Parathyroid adenoma (tissue), 2 donors: ENCODE measurements around the gene GMCL1.

Experiments used
- H2AFZ ChIP-seq: fragments of 300-600 bp; sonication (generic); one replicate; pipeline ENCODE4 v1.7.0; 2017; ENCODE audit warnings: antibody characterized with exemption, mild to moderate bottlenecking
- H3K27ac ChIP-seq: fragments of 300-600 bp; sonication (generic); one replicate; pipeline ENCODE4 v1.7.0; 2017
- H3K27me3 ChIP-seq: fragments of 300-600 bp; sonication (generic); one replicate; pipeline ENCODE4 v1.7.0; 2017; ENCODE audit warnings: low read length; ENCODE audit not compliant: control insufficient read depth, insufficient read depth
- H3K36me3 ChIP-seq: fragments of 300-600 bp; sonication (generic); one replicate; pipeline ENCODE4 v1.7.0; 2017; ENCODE audit warnings: low read length; ENCODE audit not compliant: control insufficient read depth, insufficient read depth
- H3K4me1 ChIP-seq: fragments of 300-600 bp; sonication (generic); one replicate; pipeline ENCODE4 v1.7.0; 2017; ENCODE audit warnings: control low read depth
- H3K4me2 ChIP-seq: fragments of 300-600 bp; sonication (generic); one replicate; pipeline ENCODE4 v1.7.0; 2017; ENCODE audit warnings: low read length
- H3K4me3 ChIP-seq: fragments of 300-600 bp; sonication (generic); one replicate; pipeline ENCODE4 v1.7.0; 2017; ENCODE audit warnings: low read depth, low read length
- H3K79me2 ChIP-seq: fragments of 300-600 bp; sonication (generic); one replicate; pipeline ENCODE4 v1.7.0; 2017; ENCODE audit warnings: control low read depth
- H3K9ac ChIP-seq: fragments of 300-600 bp; sonication (generic); one replicate; pipeline ENCODE4 v1.7.0; 2017; ENCODE audit warnings: mild to moderate bottlenecking
- H3K9me3 ChIP-seq: fragments of 300-600 bp; sonication (generic); one replicate; pipeline ENCODE4 v1.7.0; 2017; ENCODE audit warnings: low read length; ENCODE audit not compliant: control insufficient read depth
- TF ChIP-seq, protein P1 (sequence below): fragments of 300-600 bp; sonication (generic); IDR thresholded peaks from one replicate; pipeline ENCODE4 v1.7.0; 2017; ENCODE audit warnings: antibody characterized with exemption, mild to moderate bottlenecking
- donor health status: primary hyperparathyroidism.

The GMCL1 gene

DNA sequence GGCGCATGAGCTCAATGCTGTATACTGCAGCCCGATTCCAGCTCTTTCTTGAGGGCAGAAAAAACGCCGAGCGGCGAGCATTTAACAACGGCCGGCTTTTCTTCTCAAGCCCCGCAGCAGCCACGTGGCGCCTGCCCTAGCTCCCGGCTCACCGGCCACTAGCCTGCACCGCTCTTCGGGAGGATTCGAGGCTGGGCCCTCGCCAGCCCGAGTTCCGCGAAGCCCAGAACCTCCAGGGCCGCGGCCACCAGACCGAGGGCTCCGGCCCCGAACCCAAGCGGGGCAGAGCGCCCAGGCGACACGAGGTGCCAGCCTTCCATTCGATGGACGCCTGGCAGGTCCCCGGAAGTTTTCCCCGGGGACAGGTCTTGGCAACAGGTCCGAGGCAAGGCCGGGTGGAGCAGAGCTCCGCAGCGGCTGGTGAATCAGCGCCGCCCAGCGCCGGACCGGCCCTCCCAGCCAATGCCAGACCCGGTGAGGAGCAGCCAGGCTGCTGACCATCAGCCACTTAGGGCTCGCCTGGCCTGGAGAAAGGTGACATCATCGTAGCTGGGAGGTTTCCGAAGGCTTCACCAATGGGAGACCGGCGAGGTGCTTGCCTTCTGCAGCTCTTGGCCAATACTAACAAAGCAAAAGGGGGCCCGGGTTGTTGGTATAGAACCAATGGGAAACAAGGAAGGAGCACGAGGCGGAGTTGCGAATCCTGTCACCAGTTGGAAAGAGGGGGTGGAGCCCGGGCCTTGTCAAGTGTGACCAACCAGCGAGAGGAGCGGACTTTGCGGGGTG lies 84.9 kb downstream of the GMCL1 start:
- peak overlapping the region; percentile 68 for H3K4me2 ChIP-seq
- no peaks in the 10 kb centered on the region for H3K36me3 ChIP-seq
- H3K9ac ChIP-seq, result peak overlapping the region; percentile 22
- TF ChIP-seq, protein P1, sequence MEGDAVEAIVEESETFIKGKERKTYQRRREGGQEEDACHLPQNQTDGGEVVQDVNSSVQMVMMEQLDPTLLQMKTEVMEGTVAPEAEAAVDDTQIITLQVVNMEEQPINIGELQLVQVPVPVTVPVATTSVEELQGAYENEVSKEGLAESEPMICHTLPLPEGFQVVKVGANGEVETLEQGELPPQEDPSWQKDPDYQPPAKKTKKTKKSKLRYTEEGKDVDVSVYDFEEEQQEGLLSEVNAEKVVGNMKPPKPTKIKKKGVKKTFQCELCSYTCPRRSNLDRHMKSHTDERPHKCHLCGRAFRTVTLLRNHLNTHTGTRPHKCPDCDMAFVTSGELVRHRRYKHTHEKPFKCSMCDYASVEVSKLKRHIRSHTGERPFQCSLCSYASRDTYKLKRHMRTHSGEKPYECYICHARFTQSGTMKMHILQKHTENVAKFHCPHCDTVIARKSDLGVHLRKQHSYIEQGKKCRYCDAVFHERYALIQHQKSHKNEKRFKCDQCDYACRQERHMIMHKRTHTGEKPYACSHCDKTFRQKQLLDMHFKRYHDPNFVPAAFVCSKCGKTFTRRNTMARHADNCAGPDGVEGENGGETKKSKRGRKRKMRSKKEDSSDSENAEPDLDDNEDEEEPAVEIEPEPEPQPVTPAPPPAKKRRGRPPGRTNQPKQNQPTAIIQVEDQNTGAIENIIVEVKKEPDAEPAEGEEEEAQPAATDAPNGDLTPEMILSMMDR, result peak; percentile 45
- peak overlapping the region; percentile 80 for H3K27ac ChIP-seq
- no peaks in the 10 kb centered on the region for H3K79me2 ChIP-seq
- peaks cover 5% of the 10 kb centered on the region for H3K4me1 ChIP-seq
- H2AFZ ChIP-seq, result peak overlapping the region; percentile 95
- peak overlapping the region; percentile 86 for H3K4me3 ChIP-seq
- H3K9me3 ChIP-seq, result no peaks in the 10 kb centered on the region
- no peaks in the 10 kb centered on the region for H3K27me3 ChIP-seq

GRCh38 chr2:69914950-69915945 lies 85.8 kb downstream of the GMCL1 start, which contains the start of gene MXD1:
Gene MXD1 (plus strand): TSS chr2:69915109. CDS start chr2:69915331, 222 bp downstream.
- H3K9me3 ChIP-seq, result no peaks in the 10 kb centered on the region
- peak within 1 kb of the TSS; percentile 86 for H3K4me3 ChIP-seq
- H3K4me2 ChIP-seq, result peak within 1 kb of the TSS; percentile 86
- TF ChIP-seq, protein P1, result no peak
- peaks cover 5% of the 10 kb centered on the region for H3K4me1 ChIP-seq
- H3K9ac ChIP-seq, result peak within 1 kb of the TSS; percentile 78
- no peaks in the 10 kb centered on the region for H3K36me3 ChIP-seq
- peak within 1 kb of the TSS; percentile 95 for H2AFZ ChIP-seq
- H3K27me3 ChIP-seq, result no peaks in the 10 kb centered on the region
- no peaks in the 10 kb centered on the region for H3K79me2 ChIP-seq
- H3K27ac ChIP-seq, result peak within 1 kb of the TSS; percentile 80

DNA sequence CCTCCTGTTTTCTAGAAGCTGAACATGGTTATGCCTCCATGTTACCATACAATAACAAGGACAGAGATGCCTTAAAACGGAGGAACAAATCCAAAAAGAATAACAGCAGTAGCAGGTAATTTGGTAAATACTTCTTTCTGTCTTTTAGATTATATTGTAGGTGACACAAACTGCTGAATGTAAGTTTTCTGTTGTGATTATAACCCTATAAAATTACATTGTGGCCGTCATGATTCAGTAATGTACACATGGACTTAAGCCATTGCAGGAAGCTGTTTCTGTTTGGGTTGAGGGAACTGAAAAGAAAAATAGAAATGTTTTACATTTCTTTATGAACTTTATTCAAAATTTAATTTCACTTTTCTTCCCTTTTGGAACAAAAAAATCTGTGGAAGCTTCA lies 86.6 kb downstream of the GMCL1 start:
- no peak overlapping the region for H2AFZ ChIP-seq
- H3K27ac ChIP-seq, result no peak overlapping the region
- H3K4me3 ChIP-seq, result peak overlapping the region; percentile 86
- peaks cover 3% of the 10 kb centered on the region for H3K79me2 ChIP-seq
- peaks cover 5% of the 10 kb centered on the region for H3K4me1 ChIP-seq
- TF ChIP-seq, protein P1, result no peak
- no peak overlapping the region for H3K9ac ChIP-seq
- H3K36me3 ChIP-seq, result no peaks in the 10 kb centered on the region
- peak overlapping the region; percentile 86 for H3K4me2 ChIP-seq
- H3K9me3 ChIP-seq, result no peaks in the 10 kb centered on the region
- H3K27me3 ChIP-seq, result no peaks in the 10 kb centered on the region

DNA sequence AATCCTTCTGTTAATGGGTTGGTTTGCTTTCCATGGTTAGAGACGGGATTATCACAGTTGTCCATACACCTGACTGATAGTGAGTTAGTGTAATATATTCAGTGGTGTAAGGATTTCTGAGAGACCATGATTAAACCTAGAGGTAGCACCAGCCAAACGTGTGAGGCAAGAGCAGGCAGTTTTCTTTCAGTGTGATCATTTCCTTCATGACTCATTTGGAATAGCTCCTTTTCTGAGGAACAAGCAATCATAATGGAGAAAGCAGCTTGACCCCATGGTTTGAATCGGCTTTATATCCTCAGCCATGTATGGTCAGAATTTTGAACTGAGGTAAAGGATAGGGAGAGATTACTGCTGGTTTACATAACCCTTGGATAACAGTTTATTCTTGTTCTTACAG lies 88.4 kb downstream of the GMCL1 start:
- Histone ChIP-seq H3K27ac (no peak overlapping the region), H3K4me2 (no peak overlapping the region), H3K36me3 (no peaks in the 10 kb centered on the region), H3K9me3 (no peaks in the 10 kb centered on the region), H3K4me1 (peaks cover 5% of the 10 kb centered on the region), H3K4me3 (no peak overlapping the region), H3K27me3 (no peaks in the 10 kb centered on the region), H3K9ac (no peak overlapping the region), H2AFZ (no peak overlapping the region), H3K79me2 (peaks cover 3% of the 10 kb centered on the region)
- TF ChIP-seq, protein P1, result no peak
